B cell (primary cell): ENCODE measurements around the gene KCNT1. TPM values are rescaled to one million over a fixed set of nuclear protein-coding genes. Genes with fewer than 3 reads are reported as not detected.

Experiments
- ATAC-seq: fragments of 200-7000 bp; cut with Tn5 transposase; one replicate; pipeline ENCODE4 v1.10.0; 2021; ENCODE audit warnings: low read depth, mild to moderate bottlenecking, moderate number of reproducible peaks, moderate library complexity
- CTCF ChIA-PET: fragments of 350-600 bp; sonication (Branson Sonifier 250); formaldehyde crosslinking; loops from one replicate; lab custom pipeline; 2021; ENCODE audit warnings: antibody characterized with exemption, inconsistent platforms; lab: Charles Lee
- POLR2A ChIA-PET: fragments of 350-600 bp; sonication (Branson Sonifier 250); formaldehyde crosslinking; loops from one replicate; lab custom pipeline; 2021; ENCODE audit warnings: antibody characterized with exemption; lab: Charles Lee
- DNase-seq: peaks from one replicate; pipeline ENCODE4 v3.0.0; 2013
- H2AFZ ChIP-seq: 2 replicates; pipeline ENCODE4 v1.6.1; 2012; ENCODE audit warnings: mild to moderate bottlenecking, low read depth, low read length; ENCODE audit not compliant: insufficient read depth, poor library complexity, severe bottlenecking
- H3K27ac ChIP-seq, 2 donors: 1 replicate in 1 of 2; 2 replicates in 1 of 2; pipeline ENCODE4 v1.5.1; 2012 to 2013; ENCODE audit warnings: low read length in 2 of 2, mild to moderate bottlenecking in 2 of 2, moderate library complexity in 1 of 2
- H3K27me3 ChIP-seq, 4 experiments: fragments of 200-600 bp in 1 of 4; sonication (generic) in 1 of 4; replicated peaks in 1 of 4; 1 replicate in 2 of 4; 2 replicates in 2 of 4; pipeline versions ENCODE4 v1.6.1 to v1.7.0; 2013 to 2016; ENCODE audit warnings: low read length in 3 of 4, mild to moderate bottlenecking in 2 of 4, mixed read lengths in 1 of 4, moderate library complexity in 1 of 4; ENCODE audit not compliant: insufficient read depth in 4 of 4, control insufficient read depth in 3 of 4; ENCODE audit errors: control extremely low read depth in 1 of 4
- H3K36me3 ChIP-seq, 2 experiments: replicated peaks in 1 of 2; 1 replicate in 1 of 2; 2 replicates in 1 of 2; pipeline versions ENCODE4 v1.6.1 to v1.7.1; 2013; ENCODE audit warnings: low read length in 1 of 2; ENCODE audit not compliant: insufficient read depth in 2 of 2, control insufficient read depth in 1 of 2; ENCODE audit errors: control extremely low read depth in 1 of 2, extremely low read depth in 1 of 2
- H3K4me1 ChIP-seq, 2 donors: fragments of 200-600 bp in 1 of 2; sonication (generic) in 1 of 2; 1 replicate in 1 of 2; 2 replicates in 1 of 2; pipeline versions ENCODE4 v1.5.1 to v1.6.1; 2013 to 2017; ENCODE audit warnings: low read length in 2 of 2; ENCODE audit not compliant: control insufficient read depth in 2 of 2, insufficient read depth in 2 of 2
- H3K4me2 ChIP-seq: replicated peaks from 2 replicates; pipeline ENCODE3; 2012; ENCODE audit warnings: mild to moderate bottlenecking, low read depth, low read length; ENCODE audit not compliant: poor library complexity, severe bottlenecking
- H3K4me3 ChIP-seq, 5 experiments: fragments of 200-600 bp in 1 of 5; sonication (generic) in 1 of 5; 1 replicate in 3 of 5; 2 replicates in 2 of 5; pipeline versions ENCODE4 v1.5.1 to v1.7.0; 2011 to 2016; ENCODE audit warnings: low read length in 4 of 5, mild to moderate bottlenecking in 4 of 5, low read depth in 2 of 5, control low read depth in 1 of 5, moderate library complexity in 1 of 5; ENCODE audit not compliant: insufficient read depth in 1 of 5; ENCODE audit errors: control extremely low read depth in 1 of 5, extremely low read depth in 1 of 5
- H3K79me2 ChIP-seq: fragments of 200-600 bp; sonication (generic); one replicate; pipeline ENCODE4 v1.6.0; 2016; ENCODE audit warnings: low read length; ENCODE audit not compliant: control insufficient read depth, insufficient read depth
- H3K9ac ChIP-seq: fragments of 200-600 bp; sonication (generic); 2 replicates; pipeline ENCODE4 v1.6.1; 2017; ENCODE audit warnings: mild to moderate bottlenecking, low read length, moderate library complexity
- H3K9me3 ChIP-seq, 3 donors: one replicate each; pipeline versions ENCODE4 v1.6.1 to v1.7.1; 2013; ENCODE audit warnings: low read length in 2 of 3; ENCODE audit not compliant: control insufficient read depth in 2 of 3, insufficient read depth in 1 of 3; ENCODE audit errors: control extremely low read depth in 1 of 3
- H4K20me1 ChIP-seq: 2 replicates; pipeline ENCODE4 v1.6.0; 2012; ENCODE audit warnings: mild to moderate bottlenecking, low read length; ENCODE audit not compliant: insufficient read depth, control insufficient read depth, poor library complexity, severe bottlenecking
- H3K27ac Mint-ChIP-seq: one replicate; pipeline ENCODE4 v1.8.0; 2021; ENCODE audit warnings: mixed read lengths
- H3K27me3 Mint-ChIP-seq: one replicate; pipeline ENCODE4 v1.8.0; 2021; ENCODE audit warnings: mixed read lengths
- H3K4me1 Mint-ChIP-seq: one replicate; pipeline ENCODE4 v1.8.0; 2021; ENCODE audit warnings: mixed read lengths
- H3K4me3 Mint-ChIP-seq: one replicate; pipeline ENCODE4 v1.8.0; 2021; ENCODE audit warnings: mixed read lengths
- H3K9me3 Mint-ChIP-seq: one replicate; pipeline ENCODE4 v1.8.0; 2022; ENCODE audit warnings: mixed read lengths; ENCODE audit not compliant: insufficient read depth
- CTCF ChIP-seq: fragments of 200-600 bp; IDR thresholded peaks from one replicate; pipeline ENCODE4 v1.8.0; 2022; ENCODE audit warnings: antibody characterized with exemption, mild to moderate bottlenecking
- EZH2 ChIP-seq: IDR thresholded peaks from 2 replicates; pipeline ENCODE4 v1.6.1; 2012; ENCODE audit warnings: borderline replicate concordance, low read depth, mild to moderate bottlenecking, moderate library complexity, low read length; ENCODE audit not compliant: insufficient read depth, poor library complexity, severe bottlenecking
- WGBS: methylation state at CpG from one replicate; pipeline ENCODE4 v1.1.5; 2013; ENCODE audit warnings: missing lambda C conversion rate; ENCODE audit not compliant: insufficient coverage; 5-methylcytosine and 5-hydroxymethylcytosine counted together
- intact Hi-C: fragments of 100-400 bp; cut with micrococcal nuclease; formaldehyde crosslinking; loops from one replicate; pipeline ENCODE4 v1.10.0; 2022
- polyA plus RNA-seq: library from polyadenylated mRNA; depleted of rRNA; stranded (reverse); fragments of >200 nt; gene quantifications from 2 replicates; pipeline ENCODE4 v1.2.3, GENCODE V29; 2012
- total RNA-seq, 2 donors: library from RNA; stranded (reverse); fragments of 120-200 nt in 1 of 2; gene quantifications; 1 replicate in 1 of 2; 2 replicates in 1 of 2; pipeline versions ENCODE4 v1.2.3 to v1.2.4, GENCODE V29; 2013 to 2022

KCNT1 gene
- total and polyA plus RNA-seq, 2 donors (not counting 1 experiment from before 2014, with no cell fraction given): not detected

DNA sequence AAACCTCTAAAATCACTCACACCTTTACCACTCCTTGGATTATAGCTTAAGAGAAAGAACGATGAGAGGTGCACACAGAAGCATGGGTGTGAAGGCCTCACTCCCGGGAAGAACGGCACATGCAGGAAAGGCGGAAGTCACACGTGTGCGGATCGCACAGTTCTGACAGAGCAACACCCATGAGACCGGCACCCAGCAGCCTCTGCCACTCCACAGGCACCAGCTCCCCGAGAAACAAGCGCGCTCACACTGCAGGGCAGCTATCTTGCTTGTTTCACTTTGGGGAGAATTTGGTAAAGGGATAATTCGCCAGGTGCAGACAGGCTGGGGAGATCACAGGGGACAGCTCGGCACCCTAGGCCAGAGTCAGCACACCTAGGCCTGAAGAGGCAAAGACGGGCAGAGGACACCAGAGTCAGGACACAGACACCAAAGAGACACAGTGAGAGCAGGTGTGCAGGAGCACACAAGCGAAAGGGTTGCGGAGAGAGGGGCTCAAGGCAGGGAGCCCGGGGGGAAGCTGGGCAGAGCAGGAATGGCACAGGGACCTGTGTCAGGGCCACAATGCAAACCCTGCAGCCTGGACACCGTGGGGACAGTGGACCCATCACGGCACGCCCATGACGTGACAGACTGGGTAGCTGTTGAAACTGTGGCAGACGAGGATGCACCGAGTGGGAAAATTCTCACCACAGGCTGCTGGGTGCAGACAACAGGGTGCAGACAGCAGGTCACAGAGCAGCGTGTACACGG is 123.6 kb downstream of the KCNT1 start:
- TF ChIP-seq CTCF (no peak), EZH2 (no peak)
- H2AFZ ChIP-seq: no peak overlapping the region
- no peak for DNase-seq
- WGBS: 97% methylated on average over 24 of the region's 25 CpGs
- Mint-ChIP-seq H3K4me3 (no peak overlapping the region), H3K4me1 (no peaks in the 10 kb centered on the region), H3K27me3 (no peaks in the 10 kb centered on the region), H3K27ac (no peak overlapping the region), H3K9me3 (peaks cover 8% of the 10 kb centered on the region)
- H3K36me3 ChIP-seq: peaks cover 0 to 51% of the 10 kb centered on the region in 2 experiments
- ChIA-PET CTCF (no interaction called here), POLR2A (no interaction called here)
- peaks cover 0 to 22% (median 12%) of the 10 kb centered on the region in 3 donors for H3K9me3 ChIP-seq
- H3K9ac ChIP-seq: no peak overlapping the region
- H3K4me1 ChIP-seq: no peaks in the 10 kb centered on the region
- H4K20me1 ChIP-seq: no peaks in the 10 kb centered on the region
- H3K27me3 ChIP-seq: no peaks in the 10 kb centered on the region
- H3K27ac ChIP-seq: no peak overlapping the region
- H3K4me2 ChIP-seq: no peak overlapping the region
- ATAC-seq: no peak
- intact Hi-C loops: no loop called here
- H3K79me2 ChIP-seq: peaks cover 14% of the 10 kb centered on the region
- H3K4me3 ChIP-seq: no peak overlapping the region

GRCh38 chr9:135826188-135826545 is 124.2 kb downstream of the KCNT1 start:
- peaks cover 0 to 22% (median 12%) of the 10 kb centered on the region in 3 donors for H3K9me3 ChIP-seq
- no peaks in the 10 kb centered on the region for H3K27me3 Mint-ChIP-seq

More at GRCh38 chr9:135826188-135826545, 124.2 kb downstream of the KCNT1 start:
- TF ChIP-seq CTCF (no peak), EZH2 (no peak)
- WGBS: 100% methylated on average over 14 of the region's 14 CpGs
- H3K27ac Mint-ChIP-seq: no peak overlapping the region
- ChIA-PET CTCF (interaction anchor here (0.6 kb wide), 1 partner anchor 358 kb away, joined by 3 read pairs; no protein-coding TSS in a partner anchor), POLR2A (no interaction called here)
- ATAC-seq (no peak), DNase-seq (no peak)
- peaks cover 0 to 45% of the 10 kb centered on the region in 2 experiments for H3K36me3 ChIP-seq
- intact Hi-C loops: no loop called here
- H2AFZ ChIP-seq: no peak overlapping the region
- no peaks in the 10 kb centered on the region for H3K27me3 ChIP-seq
- H3K4me1 Mint-ChIP-seq: no peaks in the 10 kb centered on the region
- no peak overlapping the region for H3K27ac ChIP-seq
- peaks cover 14% of the 10 kb centered on the region for H3K79me2 ChIP-seq
- H3K4me1 ChIP-seq: no peaks in the 10 kb centered on the region
- no peaks in the 10 kb centered on the region for H4K20me1 ChIP-seq
- no peak overlapping the region for H3K9ac ChIP-seq
- H3K9me3 Mint-ChIP-seq: peaks cover 8% of the 10 kb centered on the region
- no peak overlapping the region for H3K4me3 Mint-ChIP-seq
- no peak overlapping the region for H3K4me2 ChIP-seq
- H3K4me3 ChIP-seq: no peak overlapping the region
